ENCODE results near the gene APLF. TPM values are rescaled to one million over a fixed set of nuclear protein-coding genes. Genes with fewer than 3 reads are reported as not detected.

APLF gene
- total RNA-seq, 2 experiments from 2014 or later = 6.1 to 7.6 TPM

- H3K4me3 ChIP-seq (ENCODE audit: low read depth, low read length, poor library complexity, severe bottlenecking) = no peak overlapping the region
Measured at GRCh38 chr2:68536000-68536399, 68.6 kb downstream of the APLF start.

GRCh38 chr2:68537011-68537410, 69.6 kb downstream of the APLF start:
- DNase-seq (ENCODE audit: low spot score) = no peak
- ChIA-PET CTCF (ENCODE audit: unreplicated experiment) (no interaction called here), POLR2A (no interaction called here)
- intact Hi-C loops (cut with micrococcal nuclease; ENCODE audit: unreplicated experiment) = no loop called here
- H3K4me2 ChIP-seq (ENCODE audit: low read length) = no peak overlapping the region
- no peaks in the 10 kb centered on the region for H4K20me1 ChIP-seq (ENCODE audit: insufficient read depth, low read length)
- H3K9me2 ChIP-seq (ENCODE audit: insufficient read depth, low read length) = no peaks in the 10 kb centered on the region; the same call in 1 of the 2 replicates
- no peaks in the 10 kb centered on the region for H3K36me3 ChIP-seq (ENCODE audit: insufficient read depth, low read length)
- BruUV-seq (replicated peaks) = no TSS peak
- H3K4me3 ChIP-seq (ENCODE audit: low read depth, low read length, poor library complexity, severe bottlenecking) = no peak overlapping the region
- peaks cover 6% of the 10 kb centered on the region; the same call in 1 of the 2 replicates for H3K9me3 ChIP-seq (ENCODE audit: low read length)
- no peaks in the 10 kb centered on the region for H3K79me2 ChIP-seq (ENCODE audit: insufficient read depth, low read depth, low read length)
- H3K27ac ChIP-seq (ENCODE audit: low read depth, low read length, poor library complexity, severe bottlenecking) = no peak overlapping the region
- TF ChIP-seq EZH2phosphoT487 (IDR thresholded peaks at IDR 0.05; ENCODE audit: borderline replicate concordance, low read depth, low read length) = no peak
- TF ChIP-seq, protein P1, sequence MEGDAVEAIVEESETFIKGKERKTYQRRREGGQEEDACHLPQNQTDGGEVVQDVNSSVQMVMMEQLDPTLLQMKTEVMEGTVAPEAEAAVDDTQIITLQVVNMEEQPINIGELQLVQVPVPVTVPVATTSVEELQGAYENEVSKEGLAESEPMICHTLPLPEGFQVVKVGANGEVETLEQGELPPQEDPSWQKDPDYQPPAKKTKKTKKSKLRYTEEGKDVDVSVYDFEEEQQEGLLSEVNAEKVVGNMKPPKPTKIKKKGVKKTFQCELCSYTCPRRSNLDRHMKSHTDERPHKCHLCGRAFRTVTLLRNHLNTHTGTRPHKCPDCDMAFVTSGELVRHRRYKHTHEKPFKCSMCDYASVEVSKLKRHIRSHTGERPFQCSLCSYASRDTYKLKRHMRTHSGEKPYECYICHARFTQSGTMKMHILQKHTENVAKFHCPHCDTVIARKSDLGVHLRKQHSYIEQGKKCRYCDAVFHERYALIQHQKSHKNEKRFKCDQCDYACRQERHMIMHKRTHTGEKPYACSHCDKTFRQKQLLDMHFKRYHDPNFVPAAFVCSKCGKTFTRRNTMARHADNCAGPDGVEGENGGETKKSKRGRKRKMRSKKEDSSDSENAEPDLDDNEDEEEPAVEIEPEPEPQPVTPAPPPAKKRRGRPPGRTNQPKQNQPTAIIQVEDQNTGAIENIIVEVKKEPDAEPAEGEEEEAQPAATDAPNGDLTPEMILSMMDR (conservative IDR thresholded peaks at IDR 0.05; ENCODE audit: low read length) = no peak
- no peaks in the 10 kb centered on the region for H3K4me1 ChIP-seq (ENCODE audit: insufficient read depth, low read length, poor library complexity, severe bottlenecking)
- no peak overlapping the region for H2AFZ ChIP-seq (ENCODE audit: low read length)

More at GRCh38 chr2:68536000-68536399, 68.6 kb downstream of the APLF start:
- no peak overlapping the region for H2AFZ ChIP-seq (ENCODE audit: low read length)
- H3K9me2 ChIP-seq (ENCODE audit: insufficient read depth, low read length) = peaks cover 5% of the 10 kb centered on the region; the same call in 1 of the 2 replicates
- no peaks in the 10 kb centered on the region for H3K9me3 ChIP-seq (ENCODE audit: low read length)
- H3K36me3 ChIP-seq (ENCODE audit: insufficient read depth, low read length) = no peaks in the 10 kb centered on the region
- H3K27ac ChIP-seq (ENCODE audit: low read depth, low read length, poor library complexity, severe bottlenecking) = no peak overlapping the region
- no peak overlapping the region for H3K4me2 ChIP-seq (ENCODE audit: low read length)
- intact Hi-C loops (cut with micrococcal nuclease; ENCODE audit: unreplicated experiment) = no loop called here
- POLR2A ChIA-PET = interaction anchor here (0.7 kb wide), 1 partner anchor 11 kb away, joined by 4 read pairs; no protein-coding TSS in a partner anchor
- no peaks in the 10 kb centered on the region for H3K4me1 ChIP-seq (ENCODE audit: insufficient read depth, low read length, poor library complexity, severe bottlenecking)
- H4K20me1 ChIP-seq (ENCODE audit: insufficient read depth, low read length) = no peaks in the 10 kb centered on the region
- CTCF ChIA-PET (ENCODE audit: unreplicated experiment) = interaction anchor here (0.6 kb wide), 1 partner anchor 55 kb away, joined by 3 read pairs; no protein-coding TSS in a partner anchor
- DNase-seq (ENCODE audit: low spot score) = no peak
- no peaks in the 10 kb centered on the region for H3K79me2 ChIP-seq (ENCODE audit: insufficient read depth, low read depth, low read length)
- no TSS peak for BruUV-seq (replicated peaks)
- TF ChIP-seq, protein P1 (conservative IDR thresholded peaks at IDR 0.05; ENCODE audit: low read length) = no peak
- TF ChIP-seq EZH2phosphoT487 (IDR thresholded peaks at IDR 0.05; ENCODE audit: borderline replicate concordance, low read depth, low read length) = no peak

- H3K4me2 ChIP-seq (ENCODE audit: low read length) = no peak overlapping the region
- peaks cover 6% of the 10 kb centered on the region; the same call in 1 of the 2 replicates for H3K9me3 ChIP-seq (ENCODE audit: low read length)
- BruUV-seq (replicated peaks) = no TSS peak
- ChIA-PET POLR2A (no interaction called here), CTCF (ENCODE audit: unreplicated experiment) (no interaction called here)
- no peaks in the 10 kb centered on the region for H4K20me1 ChIP-seq (ENCODE audit: insufficient read depth, low read length)
- no peak for DNase-seq (ENCODE audit: low spot score)
- no peaks in the 10 kb centered on the region for H3K79me2 ChIP-seq (ENCODE audit: insufficient read depth, low read depth, low read length)
- H3K27ac ChIP-seq (ENCODE audit: low read depth, low read length, poor library complexity, severe bottlenecking) = no peak overlapping the region
- H3K36me3 ChIP-seq (ENCODE audit: insufficient read depth, low read length) = no peaks in the 10 kb centered on the region
- no peak overlapping the region for H2AFZ ChIP-seq (ENCODE audit: low read length)
- no peaks in the 10 kb centered on the region for H3K4me1 ChIP-seq (ENCODE audit: insufficient read depth, low read length, poor library complexity, severe bottlenecking)
- no peak for TF ChIP-seq EZH2phosphoT487 (IDR thresholded peaks at IDR 0.05; ENCODE audit: borderline replicate concordance, low read depth, low read length)
- TF ChIP-seq, protein P1 (conservative IDR thresholded peaks at IDR 0.05; ENCODE audit: low read length) = no peak
- H3K4me3 ChIP-seq (ENCODE audit: low read depth, low read length, poor library complexity, severe bottlenecking) = no peak overlapping the region
- no peaks in the 10 kb centered on the region; the same call in 1 of the 2 replicates for H3K9me2 ChIP-seq (ENCODE audit: insufficient read depth, low read length)
- intact Hi-C loops (cut with micrococcal nuclease; ENCODE audit: unreplicated experiment) = no loop called here
Measured at GRCh38 chr2:68537809-68538208, 70.4 kb downstream of the APLF start.

Data from OCI-LY7 (cell line).